Astrocyte of the spinal cord (primary cell): ENCODE data around the gene DDX3X.
"Not testable (repeated sequence)": the region's sequence is repeated elsewhere in the genome, so short reads cannot be mapped to it uniquely, and the experiment has no call there.

Experiments used
- DNase-seq: peaks from one replicate; pipeline ENCODE4 v3.0.0; 2011; ENCODE audit warnings: low read depth, low spot score
- H3K4me3 ChIP-seq: 2 replicates; pipeline ENCODE4 v1.5.1; 2011; ENCODE audit warnings: low read depth, mild to moderate bottlenecking, low read length, moderate library complexity
- in situ Hi-C: cut with HindIII; loops from 2 replicates; pipeline ENCODE4 v1.10.0; 2017; ENCODE audit warnings: low sequenced_read_pairs
- TF ChIP-seq, protein P1 (sequence below): IDR thresholded peaks from 2 replicates; pipeline ENCODE4 v1.5.1; 2012; ENCODE audit warnings: low read depth, mild to moderate bottlenecking, low read length, inconsistent platforms

DDX3X gene

GRCh38 chrX:41391606-41392005 lies 57.6 kb downstream of the DDX3X start:
- H3K4me3 ChIP-seq: no peak overlapping the region
- TF ChIP-seq, protein P1, sequence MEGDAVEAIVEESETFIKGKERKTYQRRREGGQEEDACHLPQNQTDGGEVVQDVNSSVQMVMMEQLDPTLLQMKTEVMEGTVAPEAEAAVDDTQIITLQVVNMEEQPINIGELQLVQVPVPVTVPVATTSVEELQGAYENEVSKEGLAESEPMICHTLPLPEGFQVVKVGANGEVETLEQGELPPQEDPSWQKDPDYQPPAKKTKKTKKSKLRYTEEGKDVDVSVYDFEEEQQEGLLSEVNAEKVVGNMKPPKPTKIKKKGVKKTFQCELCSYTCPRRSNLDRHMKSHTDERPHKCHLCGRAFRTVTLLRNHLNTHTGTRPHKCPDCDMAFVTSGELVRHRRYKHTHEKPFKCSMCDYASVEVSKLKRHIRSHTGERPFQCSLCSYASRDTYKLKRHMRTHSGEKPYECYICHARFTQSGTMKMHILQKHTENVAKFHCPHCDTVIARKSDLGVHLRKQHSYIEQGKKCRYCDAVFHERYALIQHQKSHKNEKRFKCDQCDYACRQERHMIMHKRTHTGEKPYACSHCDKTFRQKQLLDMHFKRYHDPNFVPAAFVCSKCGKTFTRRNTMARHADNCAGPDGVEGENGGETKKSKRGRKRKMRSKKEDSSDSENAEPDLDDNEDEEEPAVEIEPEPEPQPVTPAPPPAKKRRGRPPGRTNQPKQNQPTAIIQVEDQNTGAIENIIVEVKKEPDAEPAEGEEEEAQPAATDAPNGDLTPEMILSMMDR: no peak
- DNase-seq: no peak
- in situ Hi-C loops: no loop called here

GRCh38 chrX:41394293-41394692 lies 60.3 kb downstream of the DDX3X start:
- H3K4me3 ChIP-seq: no peak overlapping the region
- TF ChIP-seq, protein P1: no peak
- in situ Hi-C loops: no loop called here
- no peak for DNase-seq

DNA sequence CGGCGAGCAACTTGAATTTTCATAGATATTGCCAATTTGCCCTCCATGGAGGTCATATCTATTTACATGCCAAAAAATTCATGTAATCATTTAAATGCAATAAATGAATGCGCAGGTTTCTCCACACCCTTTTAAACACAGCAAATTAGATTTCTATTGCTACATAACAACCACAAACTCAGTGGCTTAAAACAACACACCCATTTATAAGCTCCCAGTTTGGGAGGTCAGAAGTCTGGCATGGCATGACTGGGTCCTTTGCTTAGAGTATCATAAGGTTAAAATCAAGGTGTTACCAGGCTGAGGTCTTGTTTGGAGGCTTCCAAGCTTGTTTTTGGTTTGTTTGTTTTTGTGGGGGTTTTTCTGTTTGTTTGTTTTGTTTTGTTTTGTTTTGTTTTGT lies 63.3 kb downstream of the DDX3X start:
- TF ChIP-seq, protein P1: no peak
- DNase-seq: no peak
- in situ Hi-C loops: no loop called here
- H3K4me3 ChIP-seq: no peak overlapping the region

GRCh38 chrX:41397768-41398167 lies 63.8 kb downstream of the DDX3X start:
- no peak for DNase-seq
- no peak overlapping the region for H3K4me3 ChIP-seq
- TF ChIP-seq, protein P1: no peak
- in situ Hi-C loops: no loop called here

DNA sequence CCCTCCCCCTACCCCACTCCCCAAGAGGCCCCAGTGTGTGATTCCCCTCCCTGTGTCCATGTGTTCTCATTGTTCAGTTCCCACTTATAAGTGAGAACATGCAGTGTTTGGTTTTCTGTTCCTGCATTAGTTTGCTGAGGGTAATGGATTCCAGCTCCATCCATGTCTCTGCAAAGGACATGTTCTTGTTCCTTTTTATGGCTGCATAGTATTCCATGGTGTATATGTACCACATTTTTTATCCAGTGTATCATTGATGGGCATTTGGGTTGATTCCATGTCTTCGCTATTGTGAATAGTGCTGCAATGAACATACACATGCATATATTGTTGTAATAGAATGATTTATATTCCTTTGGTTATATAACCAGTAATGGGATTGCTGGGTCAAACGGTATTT lies 68.6 kb downstream of the DDX3X start:
- H3K4me3 ChIP-seq, DNase-seq, in situ Hi-C loops: not testable (repeated sequence)

GRCh38 chrX:41405551-41405950 lies 71.6 kb downstream of the DDX3X start:
- H3K4me3 ChIP-seq: no peak overlapping the region
- in situ Hi-C loops: no loop called here
- DNase-seq: no peak
- TF ChIP-seq, protein P1: no peak

- H3K4me3 ChIP-seq: no peak overlapping the region
- TF ChIP-seq, protein P1: no peak
- in situ Hi-C loops: no loop called here
- no peak for DNase-seq
These were observed 72.2 kb downstream of the DDX3X start for GRCh38 chrX:41406201-41406600.
